DMS53 treated with DMSO at 0.1 percent for 48 hours (cell line): ENCODE results near the gene LARP1.
"Not testable (repeated sequence)": the region's sequence is repeated elsewhere in the genome, so short reads cannot be mapped to it uniquely, and the experiment has no call there.

ENCODE experiments used
- DNase-seq: peaks from one replicate; lab custom pipeline; 2025; ENCODE audit not compliant: unreplicated experiment; lab: John Stamatoyannopoulos, UW

LARP1 gene

DNA sequence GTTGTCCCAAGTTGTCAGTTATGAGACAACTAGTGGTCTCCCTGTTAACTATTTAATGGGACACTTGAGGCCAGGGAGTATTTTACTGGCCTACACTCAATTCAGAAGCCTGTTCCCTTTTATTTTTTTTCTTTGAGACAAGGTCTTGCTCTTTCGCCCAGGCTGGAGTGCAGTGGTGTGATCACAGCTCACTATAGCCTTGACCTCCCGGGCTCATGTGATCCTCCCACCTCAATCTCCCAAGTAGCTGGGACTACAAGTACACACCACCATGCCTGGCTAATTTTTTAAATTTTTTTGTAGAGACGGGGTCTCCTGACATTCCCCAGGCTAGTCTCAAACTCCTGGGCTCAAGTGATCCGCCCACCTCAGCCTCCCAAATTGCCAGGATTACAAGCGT is 67.7 kb downstream of the LARP1 start:
- DNase-seq: not testable (repeated sequence)

GRCh38 chr5:154823605-154824004 is 68.4 kb downstream of the LARP1 start:
- no peak for DNase-seq

GRCh38 chr5:154824070-154824469 is 68.9 kb downstream of the LARP1 start:
- no peak for DNase-seq

DNA sequence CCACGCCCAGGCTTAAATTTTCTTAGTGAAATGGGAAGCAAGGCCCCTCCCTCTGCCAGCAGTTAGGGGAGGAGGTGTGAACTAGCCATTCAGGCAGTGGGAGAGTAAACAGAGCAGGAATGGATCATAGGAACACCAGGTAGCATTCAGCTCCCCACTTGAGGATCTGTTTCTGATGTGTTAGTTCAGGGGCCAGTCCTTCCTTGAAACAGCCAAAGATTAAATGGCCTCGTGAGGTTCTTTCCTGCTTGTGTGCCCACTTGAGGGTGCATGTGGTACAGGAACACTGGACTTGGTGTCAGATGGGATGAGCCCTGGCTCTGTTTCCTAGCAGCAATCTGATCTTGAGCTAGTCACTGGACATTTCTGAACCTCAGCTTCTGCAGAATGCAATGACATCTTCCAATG is 74.0 kb downstream of the LARP1 start:
- peak; percentile 84 for DNase-seq

- peak; percentile 91 for DNase-seq
Measured at GRCh38 chr5:154829589-154830218, 74.5 kb downstream of the LARP1 start.

GRCh38 chr5:154830219-154830595 is 75.0 kb downstream of the LARP1 start:
- peak; percentile 91 for DNase-seq

GRCh38 chr5:154830596-154830995 is 75.4 kb downstream of the LARP1 start:
- no peak for DNase-seq

- DNase-seq: no peak
Measured at GRCh38 chr5:154831451-154831850, 76.3 kb downstream of the LARP1 start.

- not testable (repeated sequence) for DNase-seq
Measured at GRCh38 chr5:154832804-154833203, 77.6 kb downstream of the LARP1 start.

DNA sequence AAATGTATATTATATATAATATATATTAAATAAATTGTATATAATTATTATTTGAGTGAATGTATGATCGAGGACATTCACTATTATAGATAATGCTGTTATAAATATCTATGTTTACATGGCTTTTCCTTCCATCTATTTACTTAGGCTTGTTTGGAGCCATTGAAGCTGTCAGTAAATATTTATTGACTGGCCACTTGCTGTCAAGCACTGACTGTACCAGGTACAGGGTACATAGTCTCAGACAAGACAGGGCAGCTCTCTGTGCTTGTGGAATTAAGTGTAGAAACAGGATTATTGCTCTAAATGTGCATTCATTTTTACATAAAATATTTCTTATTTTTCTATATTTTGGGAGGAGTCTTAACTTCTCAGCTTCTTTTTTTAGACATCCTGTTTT is 78.9 kb downstream of the LARP1 start:
- peak; percentile 88 for DNase-seq

DNA sequence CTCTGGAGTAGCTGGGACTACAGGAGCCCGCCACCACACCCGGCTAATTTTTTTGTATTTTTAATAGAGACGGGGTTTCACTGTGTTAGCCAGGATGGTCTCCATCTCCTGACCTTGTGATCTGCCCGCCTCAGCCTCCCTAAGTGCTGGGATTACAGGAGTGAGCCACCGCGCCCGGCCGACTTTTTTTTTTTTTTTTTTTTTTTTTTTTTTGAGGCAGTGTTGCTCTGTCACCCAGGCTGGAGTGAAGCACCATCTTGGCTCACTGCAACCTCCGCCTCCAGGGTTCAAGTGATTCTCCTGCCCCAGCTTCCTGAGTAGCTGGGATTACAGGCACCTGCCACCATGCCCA is 80.5 kb downstream of the LARP1 start:
- not testable (repeated sequence) for DNase-seq

GRCh38 chr5:154836225-154836624 is 81.0 kb downstream of the LARP1 start:
- peak; percentile 6 for DNase-seq

- no peak for DNase-seq
Measured at GRCh38 chr5:154837009-154837901, 82.1 kb downstream of the LARP1 start.

GRCh38 chr5:154840435-154841272 is 85.5 kb downstream of the LARP1 start:
- DNase-seq: no peak

DNA sequence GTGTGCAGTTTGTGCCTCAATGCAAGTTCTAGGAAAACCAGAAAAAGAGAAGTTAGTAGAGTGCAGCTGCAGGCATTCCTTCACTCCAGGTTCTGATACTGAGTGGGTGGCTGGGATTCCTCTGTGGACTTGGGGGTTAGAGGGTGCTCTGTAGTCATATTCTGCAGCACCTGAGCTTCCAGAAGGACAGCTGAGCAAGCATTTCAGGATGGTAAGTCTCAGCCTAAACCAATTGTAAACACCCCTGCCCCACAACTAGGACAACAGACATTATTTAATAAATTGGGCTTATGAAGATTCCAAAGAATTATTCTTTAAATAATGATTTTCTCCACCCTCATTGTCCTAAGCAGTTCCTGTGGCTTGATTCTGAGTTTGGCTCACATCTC is 86.1 kb downstream of the LARP1 start:
- DNase-seq: no peak

- DNase-seq: no peak
Measured at GRCh38 chr5:154842689-154843530, 87.7 kb downstream of the LARP1 start.

GRCh38 chr5:154844809-154845208 is 89.6 kb downstream of the LARP1 start:
- DNase-seq: peak; percentile 38

- DNase-seq: no peak
Measured at GRCh38 chr5:154849264-154849785, 94.1 kb downstream of the LARP1 start.

- no peak for DNase-seq
Measured at GRCh38 chr5:154849791-154850201, 94.6 kb downstream of the LARP1 start.

DNA sequence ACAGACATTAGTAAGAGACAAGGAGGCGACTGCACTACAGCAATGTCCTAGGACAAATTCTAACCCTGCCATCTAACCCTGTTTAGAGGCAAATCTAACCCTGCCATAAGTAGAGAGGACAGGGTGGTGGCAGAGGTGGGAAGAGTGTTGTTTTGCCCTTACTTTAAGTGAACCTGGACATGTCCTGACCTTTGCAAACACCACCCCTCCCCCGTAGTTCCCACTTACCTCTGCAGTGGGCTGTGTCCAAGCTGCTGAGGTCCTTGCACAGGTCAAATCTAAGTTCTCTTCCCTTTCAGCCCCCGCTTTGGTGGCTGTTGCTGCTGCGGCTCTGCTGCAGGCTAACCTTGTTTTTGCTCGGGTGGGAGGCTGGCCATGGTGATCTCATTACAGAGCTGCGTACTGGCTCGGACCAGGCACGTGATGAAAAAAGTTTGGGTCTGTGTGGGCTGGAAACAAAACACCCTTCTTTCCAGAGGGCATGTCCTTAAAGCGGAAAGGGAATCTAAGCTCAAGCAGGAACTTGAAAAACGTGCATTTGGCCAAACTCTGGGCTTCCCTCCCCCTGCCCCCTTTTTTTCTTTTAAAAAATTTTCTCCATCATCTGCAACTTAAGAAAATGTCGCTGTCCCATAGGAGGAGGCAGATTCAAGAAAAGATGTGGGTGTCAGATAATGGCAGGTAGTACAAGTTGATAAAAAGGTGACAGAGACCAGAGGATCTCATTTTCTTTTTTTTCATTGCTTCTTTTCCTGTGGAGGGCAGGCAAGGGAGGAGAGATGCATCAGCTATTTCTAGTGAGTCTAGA is 95.3 kb downstream of the LARP1 start, which contains the start of gene FAXDC2:
TSS of gene FAXDC2 (minus strand) at position 349 of the 808 bp plus-strand sequence. CDS start 12,425 bp downstream, outside the sequence.
- DNase-seq: no peak
